ENCODE results near the gene AP2B1.

AP2B1 gene

DNA sequence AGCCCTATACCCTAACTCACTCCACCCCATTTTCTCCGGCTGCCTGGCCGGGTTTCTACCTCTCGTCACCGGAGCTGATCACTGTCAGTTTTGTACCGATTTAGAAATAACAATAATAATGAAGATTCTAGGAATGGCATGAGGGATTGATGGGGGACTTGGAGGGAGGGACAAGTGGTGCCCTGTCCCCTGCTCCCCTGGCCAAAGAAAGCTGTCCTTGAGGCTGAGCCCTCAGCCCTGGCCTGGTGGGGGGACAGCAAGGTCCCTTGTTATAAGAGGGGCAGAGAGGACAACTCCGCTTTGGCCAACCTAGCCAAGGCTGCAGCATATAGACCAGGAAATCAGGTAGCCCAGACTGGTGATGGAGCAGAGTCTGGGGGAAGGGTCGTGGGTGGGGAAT, 155.4 kb downstream of the AP2B1 start:
- no peak for TF ChIP-seq ZFX (IDR thresholded peaks at IDR 0.05)

DNA sequence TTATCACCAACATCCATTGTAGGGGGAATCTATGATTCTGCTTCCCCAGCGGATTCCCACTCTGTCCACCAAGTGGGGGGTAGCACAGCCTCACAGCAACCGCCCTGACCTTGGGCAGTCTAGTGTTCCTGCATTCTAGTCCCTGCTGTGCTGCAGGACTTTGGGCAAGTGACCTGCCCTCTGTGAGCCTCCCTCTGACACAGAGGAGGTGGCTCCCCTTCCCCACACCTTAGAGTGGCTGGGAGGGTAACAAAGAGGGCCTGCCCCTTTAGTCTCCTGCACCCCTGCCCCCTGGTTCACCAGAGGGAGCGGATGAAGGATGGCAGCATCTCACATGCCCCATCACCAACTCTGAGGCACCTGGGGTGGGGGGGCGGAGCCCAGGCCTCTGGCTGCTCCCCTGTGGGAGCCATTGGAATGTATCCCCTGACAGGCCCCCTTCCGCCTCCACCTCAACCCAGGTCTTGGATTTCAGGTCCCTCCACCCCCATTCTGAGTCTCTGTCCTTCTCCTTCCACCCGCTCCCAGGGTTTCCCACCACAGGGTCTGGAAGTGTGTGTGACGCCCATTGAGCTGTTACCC, 155.9 kb downstream of the AP2B1 start:
- TF ChIP-seq ZFX (IDR thresholded peaks at IDR 0.05), result no peak
- H3K27ac ChIP-seq, result no peak overlapping the region

More for the DNA sequence above, 155.4 kb downstream of the AP2B1 start:
- no peak overlapping the region for H3K27ac ChIP-seq

DNA sequence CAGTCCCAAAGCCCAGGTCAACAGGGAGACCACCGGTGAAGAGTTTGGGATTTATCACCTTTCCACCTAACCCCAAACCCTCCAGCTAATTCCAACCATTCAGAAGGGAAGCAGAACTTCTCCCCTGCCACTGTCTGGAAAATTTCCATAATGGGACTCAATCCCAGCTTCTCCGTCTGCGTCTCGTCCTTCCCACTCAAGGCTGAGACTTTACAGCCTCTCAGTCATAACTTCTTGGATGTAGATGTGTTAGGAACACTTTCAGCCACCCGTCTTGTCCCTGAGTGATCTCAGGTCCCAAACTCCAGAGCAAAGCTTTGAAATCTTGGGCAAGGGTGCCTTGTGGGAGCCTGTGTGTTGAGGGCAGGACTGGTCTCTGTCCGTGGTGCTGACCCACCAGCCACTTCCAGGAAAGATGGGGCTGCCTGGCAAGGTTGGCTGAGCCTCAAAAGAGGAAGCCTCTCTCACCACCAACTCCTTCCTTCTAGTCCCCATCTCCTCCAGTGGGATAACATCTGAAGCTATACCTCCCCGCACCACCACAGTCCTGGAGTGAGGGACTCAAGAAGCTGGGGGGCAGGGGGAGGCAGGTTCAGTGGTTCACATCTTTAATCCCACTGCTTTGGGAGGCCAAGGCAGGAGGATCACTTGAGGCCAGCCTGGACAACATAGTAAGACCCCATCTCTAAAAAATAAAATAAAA, 156.7 kb downstream of the AP2B1 start:
- no peak overlapping the region for H3K27ac ChIP-seq
- TF ChIP-seq ZFX (IDR thresholded peaks at IDR 0.05), result no peak
- TF ChIP-seq, protein P1, sequence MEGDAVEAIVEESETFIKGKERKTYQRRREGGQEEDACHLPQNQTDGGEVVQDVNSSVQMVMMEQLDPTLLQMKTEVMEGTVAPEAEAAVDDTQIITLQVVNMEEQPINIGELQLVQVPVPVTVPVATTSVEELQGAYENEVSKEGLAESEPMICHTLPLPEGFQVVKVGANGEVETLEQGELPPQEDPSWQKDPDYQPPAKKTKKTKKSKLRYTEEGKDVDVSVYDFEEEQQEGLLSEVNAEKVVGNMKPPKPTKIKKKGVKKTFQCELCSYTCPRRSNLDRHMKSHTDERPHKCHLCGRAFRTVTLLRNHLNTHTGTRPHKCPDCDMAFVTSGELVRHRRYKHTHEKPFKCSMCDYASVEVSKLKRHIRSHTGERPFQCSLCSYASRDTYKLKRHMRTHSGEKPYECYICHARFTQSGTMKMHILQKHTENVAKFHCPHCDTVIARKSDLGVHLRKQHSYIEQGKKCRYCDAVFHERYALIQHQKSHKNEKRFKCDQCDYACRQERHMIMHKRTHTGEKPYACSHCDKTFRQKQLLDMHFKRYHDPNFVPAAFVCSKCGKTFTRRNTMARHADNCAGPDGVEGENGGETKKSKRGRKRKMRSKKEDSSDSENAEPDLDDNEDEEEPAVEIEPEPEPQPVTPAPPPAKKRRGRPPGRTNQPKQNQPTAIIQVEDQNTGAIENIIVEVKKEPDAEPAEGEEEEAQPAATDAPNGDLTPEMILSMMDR (conservative IDR thresholded peaks at IDR 0.05), result no peak

DNA sequence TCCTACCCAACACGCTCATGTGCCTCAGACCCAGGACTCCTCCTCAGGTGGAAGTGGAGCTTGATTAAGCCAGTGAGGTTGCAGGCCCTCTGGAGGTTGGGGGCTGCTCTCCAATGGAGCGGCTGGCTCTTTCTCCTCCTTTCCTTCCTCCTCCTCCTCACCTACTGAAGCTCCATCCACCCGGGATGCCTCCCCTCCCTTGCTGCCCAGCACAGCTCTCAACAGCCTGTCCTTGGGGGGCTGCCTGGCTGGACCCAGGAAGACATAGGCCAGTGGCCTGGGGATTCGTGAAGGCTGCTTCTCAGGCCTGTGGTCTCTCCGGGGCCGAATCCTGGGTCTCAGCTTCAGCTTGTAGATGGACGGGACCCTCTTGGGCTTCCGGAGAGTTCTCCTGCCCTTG, 157.7 kb downstream of the AP2B1 start:
- no peak overlapping the region for H3K27ac ChIP-seq
- TF ChIP-seq ZFX (IDR thresholded peaks at IDR 0.05), result no peak
- TF ChIP-seq, protein P1 (conservative IDR thresholded peaks at IDR 0.05), result no peak

DNA sequence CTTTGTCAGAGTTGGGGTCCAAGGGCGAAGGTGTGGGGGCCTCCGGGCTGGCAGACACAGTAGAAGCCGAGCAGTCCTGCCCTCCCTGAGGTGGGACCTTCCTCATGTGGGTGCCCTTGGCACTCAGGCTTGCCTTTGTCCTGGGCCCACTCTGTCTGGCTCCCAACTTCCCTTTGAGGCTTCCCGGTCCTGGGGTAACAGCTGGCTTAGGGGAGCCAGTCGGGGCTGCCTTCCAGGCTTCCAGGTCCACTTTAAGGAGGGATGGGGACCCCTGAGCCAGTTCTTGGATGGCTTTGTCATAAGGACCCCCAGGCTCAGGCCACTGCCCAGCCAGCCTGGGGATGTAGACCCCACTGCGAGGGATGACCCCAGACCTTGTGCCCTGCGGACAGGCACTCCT, 158.1 kb downstream of the AP2B1 start:
- H3K27ac ChIP-seq, result no peak overlapping the region
- TF ChIP-seq ZFX (IDR thresholded peaks at IDR 0.05), result no peak
- TF ChIP-seq, protein P1 (conservative IDR thresholded peaks at IDR 0.05), result no peak

DNA sequence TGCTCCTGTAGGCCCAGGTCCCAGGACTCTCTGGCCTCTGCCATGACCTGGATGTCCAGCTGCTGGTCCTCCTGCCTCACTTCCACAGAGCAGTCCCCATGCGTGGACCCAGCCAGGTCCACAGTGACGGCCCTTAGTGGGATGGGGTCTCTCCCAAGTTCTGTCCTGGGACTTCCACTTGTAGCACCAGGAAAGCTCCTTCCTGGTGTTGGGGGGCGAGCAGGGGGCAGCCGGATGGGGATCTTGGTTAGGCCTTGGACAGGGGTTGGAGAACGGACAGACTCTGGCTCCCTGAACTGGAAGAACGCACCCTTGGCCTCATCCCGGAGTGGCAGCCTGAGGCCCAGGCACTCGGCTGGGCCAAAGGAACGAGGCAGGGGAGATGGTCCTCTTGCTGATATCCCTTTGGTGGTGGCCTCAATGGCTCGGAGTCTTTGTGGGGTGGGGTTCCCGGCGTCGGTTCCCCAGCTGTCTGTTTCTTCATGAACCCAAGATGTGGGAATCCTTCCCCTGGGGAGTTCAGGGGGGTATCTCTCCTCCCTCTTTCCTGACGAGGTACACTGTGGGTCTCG, 158.7 kb downstream of the AP2B1 start:
- H3K27ac ChIP-seq, result no peak overlapping the region
- TF ChIP-seq ZFX (IDR thresholded peaks at IDR 0.05), result no peak
- TF ChIP-seq, protein P1 (conservative IDR thresholded peaks at IDR 0.05), result no peak

DNA sequence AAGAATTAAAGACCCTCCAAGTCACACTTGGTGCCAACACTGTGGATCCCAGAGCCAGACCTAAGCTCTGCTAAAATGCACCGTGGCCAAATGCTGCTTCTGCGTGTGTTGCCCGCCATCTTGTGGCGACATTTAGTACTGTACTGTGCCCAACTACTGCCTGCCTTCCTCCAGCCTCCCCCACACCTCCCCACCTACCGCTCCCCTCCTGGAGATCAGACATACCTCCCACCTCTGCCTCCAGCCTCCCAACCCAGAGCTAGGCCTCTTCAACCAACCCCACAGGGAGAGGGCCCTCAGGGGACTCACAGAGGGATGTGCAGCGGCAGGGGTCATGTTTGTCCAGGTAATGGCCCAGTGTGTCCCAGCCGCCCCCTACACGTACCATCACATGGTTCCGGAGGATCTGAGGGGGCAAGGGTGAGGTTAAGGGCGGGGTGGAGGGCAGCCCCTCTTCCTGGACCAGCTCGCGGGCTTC, 160.5 kb downstream of the AP2B1 start:
- peak overlapping the region; percentile 55 for H3K27ac ChIP-seq
- TF ChIP-seq, protein P1 (conservative IDR thresholded peaks at IDR 0.05), result peak; percentile 91
- TF ChIP-seq ZFX (IDR thresholded peaks at IDR 0.05), result no peak

DNA sequence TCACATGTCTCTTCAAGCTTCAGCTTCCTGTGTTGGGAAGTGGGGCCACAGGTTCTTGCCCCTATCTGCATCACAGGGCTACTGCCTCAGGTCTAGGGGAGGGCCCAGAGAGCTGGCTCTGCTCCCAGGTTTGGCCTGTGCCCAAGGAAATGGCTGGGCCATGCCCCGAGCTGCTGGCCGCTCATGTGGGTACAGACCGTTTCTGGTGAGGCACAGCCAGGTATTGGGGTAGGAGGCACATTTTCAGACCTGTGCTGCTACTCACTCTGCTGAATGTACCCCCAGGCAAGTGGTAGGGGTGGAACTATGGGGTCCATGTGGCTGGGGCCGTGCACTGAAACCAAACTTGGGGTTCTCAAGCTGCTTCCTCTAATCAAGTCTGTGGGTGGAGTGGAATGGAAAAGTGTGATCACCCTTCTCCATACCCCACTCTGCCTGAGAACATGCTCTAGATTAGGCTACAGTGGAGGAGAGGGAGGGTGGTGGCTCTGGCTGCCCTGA, 161.3 kb downstream of the AP2B1 start:
- TF ChIP-seq, protein P1 (conservative IDR thresholded peaks at IDR 0.05), result no peak
- no peak for TF ChIP-seq ZFX (IDR thresholded peaks at IDR 0.05)
- peak overlapping the region; percentile 55 for H3K27ac ChIP-seq
